IPS-11a (cell line): Measurements from ENCODE around the gene NOTCH3.

Source experiments
- H3K4me3 ChIP-seq: one replicate; pipeline ENCODE4 v1.5.1; 2013; ENCODE audit warnings: low read depth, low read length, control low read depth

The NOTCH3 gene

DNA sequence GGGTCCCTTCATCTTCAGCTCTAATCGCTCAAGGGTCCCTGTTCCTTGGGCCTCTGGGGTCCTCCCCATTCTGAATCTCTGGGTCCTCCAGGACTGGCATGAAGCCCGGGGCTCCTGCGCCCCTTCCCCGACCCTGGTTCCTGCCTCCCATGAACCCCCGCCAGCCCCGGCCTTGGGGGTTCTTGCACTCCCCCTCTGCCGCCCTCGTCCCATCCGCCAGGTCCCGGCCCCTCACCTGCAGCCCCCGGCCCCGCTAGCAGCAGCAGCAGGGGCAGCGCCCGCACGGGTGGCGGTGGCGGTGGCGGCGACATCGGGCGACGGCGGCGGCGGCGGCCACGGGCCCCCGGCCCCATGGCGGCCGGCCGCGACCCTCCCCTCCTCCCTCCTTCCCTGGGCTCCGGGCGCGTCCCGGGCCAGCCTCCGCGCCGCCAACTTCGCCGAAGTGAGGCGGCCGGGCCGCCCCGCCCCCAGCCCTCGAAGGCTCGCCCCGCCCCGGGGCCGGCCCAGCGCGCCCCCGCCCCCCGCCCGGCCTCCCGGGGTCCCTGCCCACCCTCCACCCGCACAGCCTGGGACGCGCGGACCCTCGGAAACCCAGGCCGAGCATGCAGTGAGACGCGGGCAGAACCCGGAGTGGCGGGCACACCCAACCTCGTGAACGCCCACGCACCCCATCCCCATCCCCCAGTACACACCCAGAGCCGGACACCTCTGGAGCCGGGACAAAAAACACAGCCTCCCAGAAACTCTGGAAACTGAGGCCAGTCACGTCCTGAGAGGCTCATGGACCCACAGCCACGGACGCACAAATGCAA, at the start of gene NOTCH3:
Gene NOTCH3, minus strand, starts transcription at position 443 of the 812 bp plus-strand sequence. Its CDS starts 90 bp downstream, at position 353.
- H3K4me3 ChIP-seq = peak within 1 kb of the TSS; percentile 88

DNA sequence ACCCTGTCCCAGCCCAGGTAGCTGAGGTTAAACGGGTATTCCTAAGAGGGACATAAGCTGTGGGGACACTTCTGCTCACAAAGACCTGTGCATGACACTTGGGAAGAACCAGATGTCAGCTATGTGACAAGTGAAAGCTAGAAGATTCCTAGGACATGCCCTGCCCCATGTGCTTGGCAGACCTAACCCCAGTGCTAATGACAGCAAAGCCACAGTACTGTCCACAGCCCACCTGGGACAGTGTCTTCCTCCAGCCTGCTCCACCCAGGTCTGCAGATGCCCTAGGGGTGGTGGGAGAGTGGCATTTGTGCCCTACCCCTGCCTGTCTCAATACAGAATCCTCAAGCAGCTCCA, 49.8 kb upstream of the NOTCH3 start:
- no peak overlapping the region for H3K4me3 ChIP-seq

DNA sequence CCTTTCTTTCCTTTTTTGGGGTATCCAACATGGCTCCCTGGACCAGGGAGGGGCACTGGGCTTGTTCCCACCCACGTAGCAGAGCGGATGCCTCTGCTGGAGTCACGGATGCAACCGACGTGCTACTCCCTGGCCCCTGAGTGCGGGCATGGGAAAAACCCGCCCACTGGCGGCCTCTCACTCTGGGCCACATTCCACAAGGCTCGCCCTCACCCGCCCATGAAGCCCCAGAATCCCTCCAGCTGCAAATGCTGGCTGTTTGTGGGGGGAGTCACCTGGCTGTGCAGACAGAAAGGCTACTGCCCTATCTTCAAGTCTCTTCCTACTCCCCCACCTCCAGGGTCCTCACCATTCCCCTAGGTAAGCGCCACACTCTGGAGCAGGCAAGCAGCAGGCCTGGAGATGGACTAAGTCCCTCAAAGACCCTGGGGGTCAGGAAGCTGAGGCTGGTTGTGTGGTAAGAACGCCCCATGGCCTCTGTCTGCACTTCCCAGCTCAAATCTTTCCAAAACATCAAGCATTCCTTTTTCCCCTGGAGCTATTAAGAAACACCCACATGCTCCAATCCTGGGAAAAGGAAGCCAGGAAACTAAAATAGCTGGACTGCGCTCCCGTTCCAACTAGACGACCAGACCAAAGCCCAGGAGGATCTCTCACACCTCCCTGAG, 49.3 kb upstream of the NOTCH3 start:
- no peak overlapping the region for H3K4me3 ChIP-seq

DNA sequence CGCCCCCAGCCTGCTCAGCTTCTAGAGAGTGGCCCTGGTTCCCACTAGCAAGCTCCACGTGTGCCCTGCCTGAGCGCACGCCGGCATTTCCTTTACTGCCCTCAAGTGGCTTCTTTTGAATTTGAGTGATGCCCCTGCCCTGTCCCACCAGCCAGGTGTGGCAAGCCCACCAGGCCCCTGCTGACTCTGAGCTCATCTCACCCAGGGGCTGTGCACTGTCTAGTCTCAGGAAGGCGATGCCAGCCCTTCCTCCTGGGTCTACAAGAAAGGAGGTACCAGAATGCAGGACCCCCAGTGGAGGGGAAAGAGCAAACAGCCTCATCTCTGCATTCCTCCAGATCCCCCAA, 48.7 kb upstream of the NOTCH3 start:
- no peak overlapping the region for H3K4me3 ChIP-seq

DNA sequence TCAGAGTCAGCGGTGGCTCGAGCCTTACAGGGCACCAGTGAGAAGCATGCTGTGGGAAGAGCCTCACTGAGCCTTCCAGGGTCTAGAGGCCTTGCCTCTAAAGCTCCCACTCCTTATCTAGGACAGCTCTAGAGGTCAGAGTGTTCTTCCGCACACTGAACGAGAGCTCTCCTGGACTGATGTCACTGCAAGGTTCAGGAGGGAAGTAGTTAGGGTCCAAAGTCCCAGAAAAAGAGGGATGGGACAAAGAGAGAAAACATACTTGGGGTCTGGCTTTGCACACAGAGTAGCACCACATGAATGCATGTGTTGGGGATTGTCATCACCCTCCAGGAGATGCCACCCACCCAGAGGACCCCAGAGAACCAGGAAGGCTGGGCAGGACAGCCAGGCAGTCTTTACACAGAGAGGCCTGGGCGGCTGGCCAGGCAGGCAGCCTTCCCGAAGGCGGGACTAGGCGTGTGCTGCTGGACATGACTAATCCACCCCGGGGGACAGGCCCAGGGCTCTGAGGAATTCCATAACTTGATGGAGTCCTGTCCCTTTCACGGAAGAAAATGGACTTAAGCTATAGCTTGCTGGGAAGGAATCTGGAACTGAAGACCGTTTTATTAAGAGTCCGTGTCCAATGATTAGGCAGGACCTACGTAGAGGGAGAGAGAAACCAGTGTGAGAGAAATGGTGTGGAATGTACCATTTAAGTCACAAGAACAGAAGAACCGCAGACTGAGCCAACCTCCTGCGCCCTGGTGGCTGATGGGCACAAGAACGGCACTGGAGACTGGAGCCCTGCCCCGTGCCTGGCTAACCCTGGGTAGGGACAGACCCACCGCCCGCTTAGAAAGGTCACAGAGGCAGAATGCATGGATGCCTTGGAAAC, 48.1 kb upstream of the NOTCH3 start:
- no peak overlapping the region for H3K4me3 ChIP-seq

DNA sequence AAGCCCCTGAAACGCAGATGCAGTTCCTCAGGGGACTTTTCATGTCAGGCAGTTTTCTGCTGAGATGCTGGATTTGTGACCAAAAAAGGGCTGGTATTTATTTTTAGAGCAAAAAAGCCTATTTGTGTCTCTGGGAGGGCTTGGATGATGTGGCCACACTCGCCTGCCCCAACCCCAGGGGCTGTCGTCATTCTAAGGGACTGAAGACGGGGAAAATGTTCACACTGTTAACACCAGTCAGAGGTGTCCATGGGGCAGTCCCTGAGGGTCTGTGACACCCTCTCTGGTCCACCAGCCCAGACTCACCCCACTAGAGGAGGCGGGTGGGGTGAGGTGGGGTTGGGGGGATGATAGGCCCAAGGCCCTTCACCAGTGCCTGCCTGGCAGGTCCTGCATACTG, 47.3 kb upstream of the NOTCH3 start:
- H3K4me3 ChIP-seq = no peak overlapping the region

DNA sequence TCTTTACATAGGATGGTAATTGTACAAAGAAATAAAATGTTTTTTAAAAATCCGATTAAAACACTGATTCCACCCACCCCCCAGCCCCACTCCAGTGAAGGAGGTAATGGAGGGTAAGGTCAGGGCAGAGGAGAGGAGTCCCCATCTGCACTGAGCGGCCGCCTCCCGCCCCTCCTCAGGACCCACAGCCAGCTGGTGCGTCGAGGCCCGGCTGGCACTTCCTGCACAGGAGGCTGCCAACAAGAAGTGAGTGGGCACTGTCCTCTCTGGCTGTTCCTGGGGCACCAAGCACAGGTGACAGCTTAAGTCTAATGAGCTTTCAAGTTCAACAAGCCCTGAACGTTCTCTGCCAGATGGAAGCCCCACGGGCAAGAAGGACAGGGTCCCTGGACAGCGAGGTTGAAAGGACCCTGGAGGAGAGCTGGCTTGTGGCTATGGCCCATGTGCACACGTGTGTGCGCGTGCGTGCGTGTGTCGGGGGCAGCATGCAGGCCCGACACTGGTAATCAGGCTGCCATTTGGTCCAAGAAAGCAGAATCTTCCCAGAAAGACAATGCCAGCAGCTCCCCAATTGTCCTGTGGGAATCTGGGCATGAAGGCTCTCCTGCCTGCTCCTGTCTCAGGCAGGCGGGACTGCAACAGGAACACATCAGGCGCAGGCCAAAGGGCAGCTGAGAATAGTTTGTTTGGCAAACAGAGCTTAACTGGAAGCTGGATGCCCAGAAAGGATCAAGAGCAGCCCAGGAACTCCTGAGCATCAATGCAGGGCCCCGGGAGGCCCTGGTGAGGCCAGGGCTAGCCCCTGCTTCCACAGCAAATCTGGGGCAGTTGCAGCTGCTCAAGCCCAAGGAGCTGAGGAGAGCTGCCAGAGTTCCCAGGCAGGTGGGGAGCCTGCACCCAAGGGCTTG, 46.6 kb upstream of the NOTCH3 start:
- H3K4me3 ChIP-seq = no peak overlapping the region

DNA sequence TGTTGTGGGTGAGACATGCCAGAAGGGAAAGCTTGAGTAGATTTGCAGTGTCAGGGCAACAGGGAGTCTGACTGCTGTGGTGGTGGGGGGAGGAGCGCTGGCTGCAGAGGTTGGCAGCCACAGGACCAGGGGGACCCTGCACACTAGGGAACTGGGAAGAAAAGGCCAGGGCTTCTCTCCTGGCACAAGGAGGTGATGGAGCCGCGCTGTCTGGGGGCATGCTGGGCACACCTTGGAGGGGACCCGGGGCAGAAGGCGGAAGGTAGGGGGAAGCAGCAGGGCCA, 45.3 kb upstream of the NOTCH3 start:
- H3K4me3 ChIP-seq = no peak overlapping the region

DNA sequence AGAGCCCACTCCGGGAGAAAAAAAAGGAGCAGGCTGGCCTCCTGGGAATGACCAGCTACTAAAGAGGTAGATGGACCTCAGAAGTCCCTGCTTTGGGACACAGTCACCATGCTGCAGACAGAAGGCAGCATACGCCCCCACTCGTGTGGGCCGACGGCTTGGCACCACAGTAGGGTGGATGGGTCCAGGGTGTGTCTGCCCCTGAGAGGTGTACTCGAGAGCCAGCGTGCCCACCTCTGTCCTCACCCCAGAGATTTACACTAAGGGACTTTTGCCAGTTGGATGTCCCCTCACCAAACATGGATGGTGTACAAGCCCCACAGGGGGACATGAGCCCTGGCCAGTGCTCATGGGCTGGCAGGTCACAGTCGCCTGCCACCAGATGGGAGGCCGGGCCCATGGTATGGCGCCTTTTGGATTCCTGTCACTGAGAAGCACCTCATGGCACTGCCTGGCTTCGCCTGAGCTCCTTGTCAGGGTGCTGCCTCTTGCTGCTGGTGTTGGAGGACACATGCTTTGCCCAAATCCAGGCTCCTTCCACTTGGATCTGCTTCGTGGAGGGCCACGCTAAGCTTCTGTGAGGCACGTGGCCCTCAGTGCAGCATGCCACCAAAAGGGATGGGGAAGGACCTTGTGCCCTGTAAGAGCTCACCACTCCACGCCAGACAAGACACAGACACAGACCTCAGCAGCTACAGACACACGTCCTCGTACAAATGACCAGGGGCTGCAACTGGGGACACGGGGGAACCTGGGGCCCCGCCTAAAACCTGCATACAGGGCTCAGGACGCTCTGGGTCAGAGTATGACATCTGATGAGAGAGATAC, 44.8 kb upstream of the NOTCH3 start:
- H3K4me3 ChIP-seq = no peak overlapping the region

DNA sequence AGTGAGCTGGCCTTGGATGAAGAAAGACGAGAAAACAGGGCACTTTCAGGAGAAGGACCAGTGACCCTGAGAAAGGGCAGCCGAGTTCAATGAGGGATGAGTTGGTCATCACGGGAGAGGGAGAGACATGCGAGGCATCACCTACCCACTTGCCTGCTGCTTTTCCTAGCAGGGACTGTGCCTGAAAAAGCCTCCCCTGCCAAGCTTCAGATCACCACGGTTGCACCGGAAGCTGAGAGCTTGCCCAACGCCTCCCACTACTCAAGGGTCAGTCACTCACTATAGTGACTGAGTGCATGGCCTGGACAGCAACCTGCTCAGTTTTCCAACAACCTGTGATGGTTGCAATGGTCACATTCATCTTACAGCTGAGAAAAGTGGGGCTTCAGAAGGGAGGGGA, 44.0 kb upstream of the NOTCH3 start:
- no peak overlapping the region for H3K4me3 ChIP-seq

DNA sequence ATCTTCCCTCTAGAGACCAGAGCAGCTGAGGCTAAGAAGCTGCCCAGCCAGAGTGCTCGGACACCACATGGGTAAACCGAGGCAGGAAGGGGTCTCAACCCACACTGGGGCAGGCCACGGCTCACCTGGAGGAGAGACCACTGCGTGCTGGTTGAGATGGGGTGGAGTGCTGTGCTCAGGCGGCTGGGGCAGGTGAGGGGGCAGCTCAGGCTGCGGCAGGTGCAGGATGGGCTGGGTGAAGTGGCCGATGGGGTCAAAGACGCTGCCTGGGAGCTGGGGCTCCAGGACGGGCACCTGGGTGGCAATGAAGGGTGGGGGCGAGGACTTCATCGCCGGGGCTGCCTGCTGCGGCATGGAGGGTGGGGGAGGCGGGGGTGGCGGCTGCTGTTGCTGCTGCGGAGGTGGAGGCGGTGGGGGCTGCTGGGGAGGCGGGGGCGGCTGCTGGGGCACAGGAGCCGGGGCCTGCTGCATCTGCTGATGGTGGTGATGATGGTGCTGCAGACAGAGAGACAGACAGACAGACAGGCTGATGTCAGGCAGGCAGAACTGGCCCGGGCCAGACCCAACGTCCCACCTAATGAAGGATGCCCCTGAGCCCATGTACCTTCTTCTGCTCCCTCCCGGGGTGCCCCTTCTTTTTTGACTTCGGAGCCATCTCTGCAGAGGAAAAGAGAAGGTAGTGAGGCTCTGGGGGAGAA, 43.5 kb upstream of the NOTCH3 start:
- no peak overlapping the region for H3K4me3 ChIP-seq

DNA sequence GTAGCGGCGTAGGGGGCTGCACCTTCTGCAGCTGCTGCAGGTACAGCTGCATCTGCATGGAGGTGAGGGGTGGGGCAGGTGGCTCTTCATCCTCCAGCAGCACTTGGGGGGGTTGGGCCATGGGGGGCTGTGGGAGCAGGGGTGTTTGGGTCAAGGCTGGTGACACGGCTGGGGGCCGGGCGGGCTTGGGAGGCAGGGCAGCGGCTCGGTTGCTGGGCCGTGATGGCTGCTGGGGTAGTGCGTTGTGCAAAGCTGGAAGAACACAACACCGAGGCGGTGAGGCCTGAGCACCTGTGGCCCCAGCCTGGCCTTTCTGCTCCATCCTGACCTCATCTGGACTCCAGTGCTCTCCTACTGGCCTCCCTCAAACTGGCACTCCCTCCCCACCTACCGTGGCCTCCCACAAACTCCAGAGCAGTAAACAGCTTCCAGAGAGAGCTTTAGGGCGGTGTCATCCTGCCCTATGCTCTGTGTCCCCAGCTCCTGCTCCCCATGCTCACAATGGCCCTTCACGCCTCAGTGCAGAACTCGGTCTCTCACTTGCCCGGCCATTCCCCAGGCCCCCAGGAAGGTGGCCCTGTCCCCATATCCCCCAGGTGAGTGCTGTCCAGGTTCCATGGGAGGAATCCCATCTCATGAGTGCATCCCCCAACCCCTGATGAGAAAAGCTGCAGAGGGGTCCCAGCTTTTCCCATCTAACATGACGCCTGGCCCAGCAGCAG, 42.6 kb upstream of the NOTCH3 start:
- H3K4me3 ChIP-seq = no peak overlapping the region

DNA sequence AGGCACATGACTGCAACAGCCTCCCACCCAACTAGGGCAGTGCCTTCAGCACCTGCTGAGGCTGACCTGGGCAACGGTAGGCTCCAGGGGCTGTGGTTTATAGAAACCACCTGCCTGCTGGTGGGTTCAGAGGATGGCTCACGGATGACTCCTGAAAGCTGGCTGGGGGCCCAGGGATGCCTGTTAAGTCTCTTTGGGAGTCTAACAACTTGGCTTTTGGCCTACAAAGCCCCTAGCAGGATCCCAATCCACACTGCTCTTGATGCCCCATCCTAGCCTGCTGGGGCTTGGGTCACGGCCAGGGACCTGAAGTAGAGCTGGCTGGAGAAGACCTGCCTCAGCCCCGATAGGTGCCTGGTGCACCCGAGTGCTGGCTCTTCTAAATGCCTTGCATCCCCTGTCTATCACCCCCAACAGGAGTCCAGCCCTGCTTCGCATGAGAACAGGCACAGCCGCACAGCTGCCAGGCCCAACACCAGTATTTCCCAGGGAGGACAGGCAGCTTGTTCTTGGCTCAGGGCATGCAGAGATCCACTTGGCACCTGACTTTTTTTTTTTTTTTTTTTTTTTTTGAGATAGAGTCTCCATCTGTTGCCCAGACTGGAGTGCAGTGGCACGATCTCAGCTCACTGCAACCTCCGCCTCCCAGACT, 40.6 kb upstream of the NOTCH3 start:
- no peak overlapping the region for H3K4me3 ChIP-seq

DNA sequence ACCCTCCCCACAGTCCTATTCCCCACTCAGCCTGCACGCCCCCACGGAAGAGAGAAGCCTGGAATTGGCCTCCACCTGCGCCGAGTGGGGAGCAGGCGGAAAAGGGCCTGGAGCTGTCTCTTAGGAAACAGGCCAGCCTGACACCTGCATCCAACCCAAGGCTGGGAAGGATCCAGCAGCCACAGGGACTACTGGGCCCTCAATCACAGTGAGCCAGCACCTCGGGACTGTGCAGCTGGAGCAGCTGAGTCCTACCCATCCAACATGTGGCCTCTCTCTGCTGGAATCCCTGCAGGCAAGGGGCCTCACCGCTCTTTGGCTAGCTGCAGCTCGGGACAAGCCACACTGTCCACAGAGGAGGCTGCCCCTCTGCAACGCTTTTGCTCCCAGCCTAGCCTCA, 39.7 kb upstream of the NOTCH3 start:
- no peak overlapping the region for H3K4me3 ChIP-seq

DNA sequence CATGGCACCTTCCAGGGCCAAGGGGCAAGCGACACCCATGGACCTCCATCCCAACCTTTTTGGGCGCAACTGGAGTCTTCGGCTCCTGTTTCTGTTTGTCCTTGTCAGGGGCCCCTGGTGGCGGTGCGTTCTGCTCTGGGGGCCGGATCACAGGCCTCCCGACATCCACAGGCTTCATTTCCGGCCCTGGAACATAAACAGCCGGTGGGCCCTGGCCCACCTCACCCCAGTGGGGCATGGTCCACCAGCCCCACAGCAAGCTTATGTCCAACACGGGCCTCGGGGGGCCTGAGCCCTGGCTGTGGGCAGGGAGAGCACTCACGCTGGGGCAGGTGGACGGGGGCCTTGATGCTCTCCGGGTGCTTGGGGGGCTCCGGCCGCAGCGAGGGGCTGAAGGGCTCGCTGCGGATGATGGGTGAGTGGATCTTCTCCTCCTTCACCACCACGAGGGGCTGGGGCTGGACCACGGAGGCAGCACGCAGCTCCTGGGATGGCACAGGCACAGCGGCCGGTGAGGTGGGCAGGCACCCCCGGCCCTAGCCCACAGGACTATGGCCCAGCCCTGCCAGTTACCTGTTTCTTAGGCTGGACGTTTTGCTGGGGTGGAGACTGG, 38.6 kb upstream of the NOTCH3 start:
- H3K4me3 ChIP-seq = no peak overlapping the region

DNA sequence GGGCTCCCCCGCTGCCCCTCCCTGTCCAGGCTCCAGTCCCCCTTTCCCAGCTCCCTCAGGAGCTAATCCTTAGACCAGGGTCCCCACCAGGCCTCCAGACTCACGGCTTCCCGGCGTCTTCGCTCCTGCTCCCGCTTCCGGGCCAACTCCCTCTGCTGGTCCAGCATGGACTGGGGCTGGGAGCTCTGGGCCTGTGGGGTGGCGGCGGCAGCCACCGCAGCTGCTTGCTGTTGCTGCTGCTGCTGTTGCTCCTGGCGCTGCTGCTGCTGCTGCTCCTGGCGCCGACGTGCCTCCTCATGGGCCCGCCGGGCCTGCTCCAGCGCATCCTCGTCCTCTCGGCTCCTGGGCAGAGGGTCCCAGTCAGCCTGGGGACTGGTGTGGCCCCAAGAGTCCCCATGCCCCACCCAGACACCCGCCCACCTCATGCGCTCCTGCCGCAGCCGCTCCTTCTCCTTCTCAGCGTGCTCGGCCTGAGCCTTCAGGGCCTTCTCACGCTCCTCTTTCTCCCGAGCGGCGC, 37.9 kb upstream of the NOTCH3 start:
- H3K4me3 ChIP-seq = no peak overlapping the region

DNA sequence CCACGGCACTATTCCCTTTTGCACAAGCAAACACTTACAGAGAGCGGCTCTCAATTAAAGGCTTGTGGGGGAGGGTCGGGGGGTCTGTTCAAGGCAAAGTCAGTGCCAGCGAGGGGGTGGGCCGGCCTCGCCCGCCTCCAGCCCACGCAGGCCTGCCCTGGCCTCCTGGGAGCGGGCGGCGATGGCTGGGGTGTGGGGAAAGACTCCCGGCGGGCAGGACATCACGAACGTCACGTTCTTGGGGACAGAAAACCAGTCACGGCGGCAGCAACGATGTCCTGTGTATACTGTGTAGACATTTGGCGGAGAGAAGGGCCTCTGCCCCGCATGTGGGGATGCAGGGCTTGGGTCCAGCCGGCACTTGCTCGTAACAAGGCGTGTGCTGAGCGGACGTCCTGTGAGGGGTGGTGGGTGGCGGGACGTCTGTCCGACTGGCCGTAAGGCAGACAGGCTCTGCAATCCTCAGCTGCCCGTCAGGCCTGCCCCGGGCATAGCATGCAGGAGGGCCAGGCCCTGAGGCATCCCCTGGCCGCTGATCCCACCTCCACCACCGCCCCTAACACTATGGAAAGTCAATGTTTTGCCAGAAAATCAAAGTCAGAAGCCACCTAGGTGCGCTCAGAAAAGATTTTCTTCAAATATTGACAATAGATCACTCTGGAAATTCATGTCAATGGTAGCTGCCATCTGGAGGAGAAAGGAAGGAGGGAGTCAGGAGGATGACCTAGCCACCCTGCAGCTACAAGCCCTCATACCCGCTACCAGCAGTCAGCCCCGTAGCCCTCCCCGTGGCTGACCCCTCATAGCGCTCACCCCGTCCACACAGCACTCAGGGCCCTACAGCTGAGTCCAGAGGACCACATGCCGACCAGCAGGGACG, 37.2 kb upstream of the NOTCH3 start:
- H3K4me3 ChIP-seq = no peak overlapping the region
